Parathyroid adenoma (tissue), 2 donors: ENCODE data around the gene CRACR2A.

Experiments used
- H2AFZ ChIP-seq: fragments of 300-600 bp; sonication (generic); one replicate; pipeline ENCODE4 v1.7.0; 2017; ENCODE audit warnings: antibody characterized with exemption, mild to moderate bottlenecking
- H3K27ac ChIP-seq: fragments of 300-600 bp; sonication (generic); one replicate; pipeline ENCODE4 v1.7.0; 2017
- H3K27me3 ChIP-seq: fragments of 300-600 bp; sonication (generic); one replicate; pipeline ENCODE4 v1.7.0; 2017; ENCODE audit warnings: low read length; ENCODE audit not compliant: control insufficient read depth, insufficient read depth
- H3K36me3 ChIP-seq: fragments of 300-600 bp; sonication (generic); one replicate; pipeline ENCODE4 v1.7.0; 2017; ENCODE audit warnings: low read length; ENCODE audit not compliant: control insufficient read depth, insufficient read depth
- H3K4me1 ChIP-seq: fragments of 300-600 bp; sonication (generic); one replicate; pipeline ENCODE4 v1.7.0; 2017; ENCODE audit warnings: control low read depth
- H3K4me2 ChIP-seq: fragments of 300-600 bp; sonication (generic); one replicate; pipeline ENCODE4 v1.7.0; 2017; ENCODE audit warnings: low read length
- H3K4me3 ChIP-seq: fragments of 300-600 bp; sonication (generic); one replicate; pipeline ENCODE4 v1.7.0; 2017; ENCODE audit warnings: low read depth, low read length
- H3K79me2 ChIP-seq: fragments of 300-600 bp; sonication (generic); one replicate; pipeline ENCODE4 v1.7.0; 2017; ENCODE audit warnings: control low read depth
- H3K9ac ChIP-seq: fragments of 300-600 bp; sonication (generic); one replicate; pipeline ENCODE4 v1.7.0; 2017; ENCODE audit warnings: mild to moderate bottlenecking
- H3K9me3 ChIP-seq: fragments of 300-600 bp; sonication (generic); one replicate; pipeline ENCODE4 v1.7.0; 2017; ENCODE audit warnings: low read length; ENCODE audit not compliant: control insufficient read depth
- TF ChIP-seq, protein P1 (sequence below): fragments of 300-600 bp; sonication (generic); IDR thresholded peaks from one replicate; pipeline ENCODE4 v1.7.0; 2017; ENCODE audit warnings: antibody characterized with exemption, mild to moderate bottlenecking
- donor health status: primary hyperparathyroidism.

The CRACR2A gene

DNA sequence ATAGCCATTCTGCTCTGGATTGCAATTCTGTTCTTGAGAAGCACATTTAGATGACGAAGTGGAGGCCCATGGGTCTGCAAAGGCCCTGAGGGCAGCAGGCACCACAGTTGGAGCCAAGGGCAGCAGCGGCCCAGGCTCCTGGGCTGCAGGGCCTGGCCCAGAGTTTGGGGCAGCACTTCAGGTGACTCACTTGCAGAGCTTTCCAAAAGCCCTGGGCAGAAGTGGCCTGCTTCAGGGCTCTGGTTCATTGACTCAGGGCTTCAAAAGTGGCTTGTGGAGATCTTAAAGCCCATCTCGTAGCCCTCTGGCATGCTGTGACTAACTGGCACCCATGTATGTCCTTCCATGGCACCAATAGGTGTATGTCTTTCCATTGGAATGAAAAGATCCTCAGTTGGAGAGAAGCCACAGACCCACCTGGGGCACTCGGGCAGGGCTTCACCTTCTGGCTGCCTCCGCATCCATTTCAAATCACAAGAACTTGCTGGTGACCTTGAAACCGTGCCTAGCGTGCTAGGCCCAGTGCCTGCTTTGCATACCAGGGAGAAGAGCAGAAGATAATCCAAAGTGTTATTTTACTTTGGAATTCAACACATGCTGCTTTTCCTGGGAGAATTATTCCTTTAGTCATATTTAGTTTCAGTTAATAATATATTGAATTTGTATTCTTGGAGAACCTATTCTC, 155.2 kb downstream of the CRACR2A start:
- Histone ChIP-seq H3K9me3 (no peaks in the 10 kb centered on the region), H3K36me3 (no peaks in the 10 kb centered on the region), H3K79me2 (no peaks in the 10 kb centered on the region), H3K4me1 (peaks cover 10% of the 10 kb centered on the region), H2AFZ (no peak overlapping the region), H3K4me2 (no peak overlapping the region), H3K4me3 (no peak overlapping the region), H3K27ac (no peak overlapping the region), H3K9ac (no peak overlapping the region), H3K27me3 (no peaks in the 10 kb centered on the region)
- TF ChIP-seq, protein P1, sequence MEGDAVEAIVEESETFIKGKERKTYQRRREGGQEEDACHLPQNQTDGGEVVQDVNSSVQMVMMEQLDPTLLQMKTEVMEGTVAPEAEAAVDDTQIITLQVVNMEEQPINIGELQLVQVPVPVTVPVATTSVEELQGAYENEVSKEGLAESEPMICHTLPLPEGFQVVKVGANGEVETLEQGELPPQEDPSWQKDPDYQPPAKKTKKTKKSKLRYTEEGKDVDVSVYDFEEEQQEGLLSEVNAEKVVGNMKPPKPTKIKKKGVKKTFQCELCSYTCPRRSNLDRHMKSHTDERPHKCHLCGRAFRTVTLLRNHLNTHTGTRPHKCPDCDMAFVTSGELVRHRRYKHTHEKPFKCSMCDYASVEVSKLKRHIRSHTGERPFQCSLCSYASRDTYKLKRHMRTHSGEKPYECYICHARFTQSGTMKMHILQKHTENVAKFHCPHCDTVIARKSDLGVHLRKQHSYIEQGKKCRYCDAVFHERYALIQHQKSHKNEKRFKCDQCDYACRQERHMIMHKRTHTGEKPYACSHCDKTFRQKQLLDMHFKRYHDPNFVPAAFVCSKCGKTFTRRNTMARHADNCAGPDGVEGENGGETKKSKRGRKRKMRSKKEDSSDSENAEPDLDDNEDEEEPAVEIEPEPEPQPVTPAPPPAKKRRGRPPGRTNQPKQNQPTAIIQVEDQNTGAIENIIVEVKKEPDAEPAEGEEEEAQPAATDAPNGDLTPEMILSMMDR: no peak

DNA sequence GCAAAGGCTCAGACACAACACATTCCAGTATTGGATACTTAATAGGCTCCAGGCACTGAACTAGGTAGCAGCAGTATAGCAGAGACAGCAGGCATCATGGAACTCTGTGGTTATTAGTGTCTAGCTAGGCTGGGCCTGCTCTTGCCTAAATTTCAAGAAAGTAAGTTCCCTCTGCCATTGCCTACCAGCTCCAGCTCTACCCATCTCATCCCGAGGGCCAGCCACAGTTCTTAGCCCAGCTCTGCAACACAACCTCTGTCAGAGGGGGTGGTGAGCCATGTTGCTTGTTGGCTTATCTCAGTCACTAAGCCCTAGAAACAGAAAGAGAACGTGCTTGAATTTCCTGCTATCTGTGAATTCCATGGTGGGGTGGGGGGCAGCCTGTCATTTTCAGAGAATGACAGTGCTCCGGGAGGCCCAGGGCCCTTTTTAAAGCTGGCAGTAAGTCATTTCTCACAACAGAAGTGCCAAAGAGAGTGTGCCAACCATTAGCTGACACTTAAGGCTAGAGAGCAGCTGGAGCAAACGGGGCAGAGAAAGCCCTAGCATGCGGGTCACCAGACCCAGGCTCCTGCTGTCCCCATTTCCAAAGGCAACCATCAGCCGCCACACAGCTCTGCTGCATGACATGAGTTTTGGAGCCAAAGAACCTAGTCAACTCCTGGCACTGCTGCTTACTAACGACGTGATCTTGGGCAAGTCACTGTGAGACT, 156.1 kb downstream of the CRACR2A start:
- H3K27me3 ChIP-seq: no peaks in the 10 kb centered on the region
- no peak overlapping the region for H3K27ac ChIP-seq
- H3K79me2 ChIP-seq: no peaks in the 10 kb centered on the region
- H3K4me2 ChIP-seq: no peak overlapping the region
- no peaks in the 10 kb centered on the region for H3K36me3 ChIP-seq
- TF ChIP-seq, protein P1: no peak
- H3K4me1 ChIP-seq: peaks cover 10% of the 10 kb centered on the region
- H2AFZ ChIP-seq: no peak overlapping the region
- no peak overlapping the region for H3K9ac ChIP-seq
- H3K9me3 ChIP-seq: no peaks in the 10 kb centered on the region
- H3K4me3 ChIP-seq: no peak overlapping the region

DNA sequence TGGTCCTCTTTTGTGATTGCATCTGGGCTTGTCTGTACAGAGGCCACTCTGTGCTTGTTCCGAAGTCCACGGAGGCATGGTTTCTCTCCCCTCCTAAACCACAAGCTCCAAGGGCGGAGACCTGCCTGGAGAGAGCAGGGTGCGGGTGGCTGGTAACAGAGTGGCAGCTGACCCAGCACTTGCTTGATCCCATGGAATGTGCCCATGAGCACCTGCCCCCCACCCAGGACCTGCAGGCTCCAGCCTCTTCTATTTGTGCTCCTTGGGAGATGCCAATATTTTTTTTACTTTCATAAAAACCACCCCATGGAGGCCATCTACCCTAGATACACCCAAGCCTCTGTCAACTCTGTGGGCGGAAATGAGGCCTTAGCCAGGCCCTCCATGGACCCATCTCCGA, 157.2 kb downstream of the CRACR2A start:
- Histone ChIP-seq H3K36me3 (no peaks in the 10 kb centered on the region), H2AFZ (no peak overlapping the region), H3K9ac (no peak overlapping the region), H3K79me2 (no peaks in the 10 kb centered on the region), H3K27me3 (no peaks in the 10 kb centered on the region), H3K4me1 (peaks cover 10% of the 10 kb centered on the region), H3K4me3 (no peak overlapping the region), H3K9me3 (no peaks in the 10 kb centered on the region), H3K27ac (no peak overlapping the region), H3K4me2 (no peak overlapping the region)
- TF ChIP-seq, protein P1: no peak

DNA sequence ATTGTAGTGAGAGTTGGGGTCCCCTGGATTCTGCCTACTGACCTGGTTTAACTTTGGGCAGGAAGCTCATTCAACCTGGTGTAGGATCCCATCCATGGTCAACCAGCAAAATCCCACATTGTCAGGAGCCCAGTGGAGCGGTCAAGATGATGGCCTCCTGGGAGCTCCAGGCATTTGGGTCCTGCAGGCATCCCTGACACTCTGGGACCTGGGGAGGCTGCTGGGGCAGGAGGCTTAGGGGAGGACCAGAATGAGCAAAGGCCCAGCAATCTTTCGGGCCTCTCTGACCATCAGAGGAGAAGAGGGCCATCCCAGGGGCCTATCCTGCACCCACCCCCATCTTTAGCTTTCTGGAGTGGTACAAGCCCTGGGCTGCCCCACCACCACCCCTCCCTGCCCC, 157.9 kb downstream of the CRACR2A start:
- H3K4me1 ChIP-seq: peaks cover 8% of the 10 kb centered on the region
- no peak overlapping the region for H3K9ac ChIP-seq
- TF ChIP-seq, protein P1: no peak
- H3K79me2 ChIP-seq: no peaks in the 10 kb centered on the region
- no peak overlapping the region for H3K27ac ChIP-seq
- no peaks in the 10 kb centered on the region for H3K9me3 ChIP-seq
- H3K27me3 ChIP-seq: no peaks in the 10 kb centered on the region
- no peak overlapping the region for H3K4me3 ChIP-seq
- H3K4me2 ChIP-seq: no peak overlapping the region
- H2AFZ ChIP-seq: no peak overlapping the region
- H3K36me3 ChIP-seq: no peaks in the 10 kb centered on the region
